ENCODE data around the gene ENTPD8. TPM values are rescaled to one million over a fixed set of nuclear protein-coding genes. Genes with fewer than 3 reads are reported as not detected.
A peak's percentile ranks its signal among the peaks of the same experiment; 100 is the strongest.

The ENTPD8 gene
- total and polyA plus RNA-seq, 2 donors, result 0.14 to 3.8 TPM

DNA sequence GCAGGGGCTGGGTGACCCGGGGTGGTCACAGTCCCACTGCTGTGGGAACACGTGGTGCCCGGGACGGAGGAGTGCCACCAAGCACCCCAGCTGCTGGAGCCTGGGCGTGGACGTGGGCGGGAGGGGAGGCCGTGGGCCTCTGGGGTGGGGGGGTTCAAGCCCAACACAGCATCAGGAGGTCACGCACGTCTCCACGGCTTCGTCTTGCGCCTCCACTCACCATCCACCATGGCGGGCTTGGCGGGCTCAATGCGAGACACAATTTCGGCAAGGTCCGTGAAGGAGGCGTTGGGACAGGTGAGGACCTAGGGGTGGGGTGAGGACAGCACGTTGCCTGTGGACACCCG is 20.1 kb upstream of the ENTPD8 start:
- WGBS, result 84% methylated on average over 21 of the region's 21 CpGs
- Histone ChIP-seq H3K4me3 (ENCODE audit: low read length in 2 of 2) (peak overlapping the region; percentile 57 to 63), H3K4me1 (ENCODE audit: control insufficient read depth in 2 of 2, insufficient read depth in 2 of 2, low read length in 2 of 2) (peaks cover 41 to 61% of the 10 kb centered on the region in 2 donors), H3K27ac (ENCODE audit: low read depth in 1 of 2, low read length in 1 of 2) (peak overlapping the region; percentile 94 to 96), H3K36me3 (ENCODE audit: control insufficient read depth in 2 of 2, insufficient read depth in 2 of 2, low read length in 1 of 2) (peaks cover 8 to 10% of the 10 kb centered on the region in 2 donors), H3K9me3 (ENCODE audit: control insufficient read depth in 2 of 2, insufficient read depth in 1 of 2, low read length in 1 of 2) (peaks cover 0 to 11% of the 10 kb centered on the region in 2 donors), H3K27me3 (ENCODE audit: control insufficient read depth in 2 of 2, insufficient read depth in 1 of 2, low read length in 1 of 2) (peaks cover 0 to 18% of the 10 kb centered on the region in 2 donors)
- DNase-seq (ENCODE audit: low read depth in 6 of 9, low spot score in 9 of 9), result no peak

DNA sequence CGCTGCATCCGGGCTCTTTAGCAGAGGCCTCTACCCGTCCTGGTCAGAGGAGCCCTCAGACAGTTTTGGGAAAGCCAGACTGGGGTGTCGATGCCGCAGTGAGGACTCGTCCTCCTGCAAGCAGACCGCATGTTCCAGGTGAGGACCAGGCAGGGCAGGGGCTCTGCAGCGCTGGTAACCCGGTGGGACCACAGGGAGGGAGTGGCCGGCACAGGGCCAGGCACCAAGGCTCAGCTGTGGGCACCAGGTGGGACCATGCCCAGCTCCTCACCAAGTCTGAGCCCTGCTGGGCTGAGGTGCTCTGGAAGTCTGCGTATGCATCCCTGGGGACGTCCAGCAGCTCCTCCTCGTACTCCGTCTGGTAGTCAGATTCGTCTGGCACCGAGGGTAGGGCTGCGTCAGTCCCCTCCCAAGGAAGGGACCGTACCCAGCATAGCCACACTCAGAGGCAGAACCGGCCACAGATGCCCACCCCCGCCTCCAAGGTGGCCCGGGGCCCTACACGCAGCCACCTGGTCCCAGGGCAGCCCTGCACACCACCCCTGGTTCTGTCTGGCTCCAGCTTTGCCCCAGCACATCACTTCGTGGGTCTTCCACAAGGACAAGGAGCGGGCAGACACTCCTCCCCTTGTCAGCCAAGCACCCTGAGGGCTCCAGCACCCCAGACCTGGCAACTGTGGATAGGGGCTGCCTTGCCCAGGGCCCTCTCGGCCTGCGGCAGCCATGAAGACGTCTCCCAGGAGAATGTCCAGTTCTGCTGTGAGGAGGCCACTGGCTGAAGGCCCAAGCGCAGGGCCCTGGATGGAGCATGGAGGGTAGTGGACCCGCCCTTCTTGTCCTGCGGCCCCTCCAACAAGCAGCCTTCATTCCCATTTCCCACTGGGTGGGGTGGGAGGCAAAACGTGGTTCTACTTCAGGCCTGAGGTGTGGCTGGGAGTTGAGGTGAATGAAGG is 19.5 kb upstream of the ENTPD8 start:
- peak overlapping the region in 1 of 2 donors; percentile 63 for H3K4me3 ChIP-seq (ENCODE audit: low read length in 2 of 2)
- WGBS, result 96% methylated on average over 31 of the region's 31 CpGs
- peaks cover 0 to 15% of the 10 kb centered on the region in 2 donors for H3K27me3 ChIP-seq (ENCODE audit: control insufficient read depth in 2 of 2, insufficient read depth in 1 of 2, low read length in 1 of 2)
- peak overlapping the region; percentile 94 to 96 for H3K27ac ChIP-seq (ENCODE audit: low read depth in 1 of 2, low read length in 1 of 2)
- H3K36me3 ChIP-seq (ENCODE audit: control insufficient read depth in 2 of 2, insufficient read depth in 2 of 2, low read length in 1 of 2), result peaks cover 14 to 15% of the 10 kb centered on the region in 2 donors
- peaks cover 0 to 11% of the 10 kb centered on the region in 2 donors for H3K9me3 ChIP-seq (ENCODE audit: control insufficient read depth in 2 of 2, insufficient read depth in 1 of 2, low read length in 1 of 2)
- peaks cover 41 to 63% of the 10 kb centered on the region in 2 donors for H3K4me1 ChIP-seq (ENCODE audit: control insufficient read depth in 2 of 2, insufficient read depth in 2 of 2, low read length in 2 of 2)
- DNase-seq (ENCODE audit: low read depth in 6 of 9, low spot score in 9 of 9), result no peak

DNA sequence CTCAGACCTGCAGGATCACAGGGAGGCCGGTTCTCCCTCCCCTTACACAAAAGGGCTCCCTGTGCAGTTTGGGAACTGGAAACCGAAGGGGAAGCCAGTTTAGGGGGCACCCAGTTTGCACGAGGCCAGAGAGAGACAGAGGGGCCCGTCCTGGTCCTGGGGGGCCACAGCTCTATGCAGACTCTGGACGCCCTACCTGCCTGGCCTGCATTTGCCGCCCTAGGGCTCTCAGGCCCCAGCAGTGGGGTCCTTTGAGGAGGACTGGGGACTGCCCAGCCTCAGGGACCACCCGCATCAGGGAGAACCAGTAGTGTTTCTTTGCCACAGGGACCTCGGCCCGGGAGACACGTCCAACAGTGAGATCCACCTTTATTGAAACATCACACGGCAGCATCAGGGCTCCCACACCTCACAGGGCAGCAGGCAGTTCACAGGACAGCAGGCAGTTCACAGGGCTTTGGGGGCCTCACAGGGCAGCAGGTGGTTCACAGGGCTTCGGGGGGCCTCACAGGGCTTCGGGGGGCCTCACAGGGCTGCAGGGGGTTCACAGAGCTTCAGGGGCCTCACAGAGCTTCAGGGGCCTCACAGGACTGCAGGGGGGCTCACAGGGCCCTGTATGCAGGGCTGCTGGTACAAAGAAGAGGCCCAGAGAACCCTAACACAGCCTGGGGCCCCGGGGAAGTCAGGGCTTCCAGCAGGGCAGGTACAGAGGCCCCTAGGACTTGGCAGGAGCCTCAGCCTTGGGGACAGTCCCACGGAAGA is 18.6 kb upstream of the ENTPD8 start:
- peaks cover 47 to 68% of the 10 kb centered on the region in 2 donors for H3K4me1 ChIP-seq (ENCODE audit: control insufficient read depth in 2 of 2, insufficient read depth in 2 of 2, low read length in 2 of 2)
- peak overlapping the region; percentile 40 to 80 for H3K4me3 ChIP-seq (ENCODE audit: low read length in 2 of 2)
- DNase-seq (ENCODE audit: low read depth in 6 of 9, low spot score in 9 of 9), result peak in 2 of 9 donors; percentile 18 to 49
- WGBS, result 57% methylated on average over 15 of the region's 15 CpGs
- peaks cover 0 to 12% of the 10 kb centered on the region in 2 donors for H3K27me3 ChIP-seq (ENCODE audit: control insufficient read depth in 2 of 2, insufficient read depth in 1 of 2, low read length in 1 of 2)
- peak overlapping the region; percentile 84 to 91 for H3K27ac ChIP-seq (ENCODE audit: low read depth in 1 of 2, low read length in 1 of 2)
- H3K36me3 ChIP-seq (ENCODE audit: control insufficient read depth in 2 of 2, insufficient read depth in 2 of 2, low read length in 1 of 2), result peaks cover 16 to 17% of the 10 kb centered on the region in 2 donors
- H3K9me3 ChIP-seq (ENCODE audit: control insufficient read depth in 2 of 2, insufficient read depth in 1 of 2, low read length in 1 of 2), result peaks cover 0 to 11% of the 10 kb centered on the region in 2 donors

DNA sequence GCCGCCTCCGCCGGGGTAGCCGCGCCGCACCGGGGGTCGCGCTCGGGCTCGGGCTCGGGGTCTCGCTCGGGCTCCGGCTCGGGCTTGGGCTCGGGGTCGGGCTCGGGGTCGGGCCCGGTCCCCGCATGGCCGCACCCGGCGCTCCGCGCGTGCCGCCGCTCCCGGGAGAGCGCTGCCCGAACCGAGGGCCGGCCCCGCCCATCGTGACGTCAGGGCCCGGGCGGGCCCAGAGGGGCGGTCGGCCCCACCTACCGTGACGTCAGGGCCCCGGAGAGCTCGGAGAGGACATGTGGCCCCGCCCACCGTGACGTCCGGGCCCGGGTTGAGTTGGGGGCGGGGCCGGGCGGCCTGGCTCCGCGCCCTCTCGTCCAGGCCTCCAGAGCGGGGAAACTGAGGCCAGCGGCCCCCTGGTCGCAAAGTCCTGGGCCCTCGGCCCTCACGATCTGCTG is 18.0 kb upstream of the ENTPD8 start, which contains the start of gene NSMF:
Gene NSMF (minus strand): TSS at position 183 of the 449 bp plus-strand sequence. CDS start 232 bp downstream, outside the sequence.
- Histone ChIP-seq H3K9me3 (ENCODE audit: control insufficient read depth in 2 of 2, insufficient read depth in 1 of 2, low read length in 1 of 2) (peaks cover 0 to 11% of the 10 kb centered on the region in 2 donors), H3K4me3 (ENCODE audit: low read length in 2 of 2) (peak within 1 kb of the TSS; percentile 40 to 80), H3K27ac (ENCODE audit: low read depth in 1 of 2, low read length in 1 of 2) (peak within 1 kb of the TSS; percentile 84 to 91), H3K36me3 (ENCODE audit: control insufficient read depth in 2 of 2, insufficient read depth in 2 of 2, low read length in 1 of 2) (peaks cover 16 to 17% of the 10 kb centered on the region in 2 donors), H3K27me3 (ENCODE audit: control insufficient read depth in 2 of 2, insufficient read depth in 1 of 2, low read length in 1 of 2) (peaks cover 0 to 12% of the 10 kb centered on the region in 2 donors), H3K4me1 (ENCODE audit: control insufficient read depth in 2 of 2, insufficient read depth in 2 of 2, low read length in 2 of 2) (peaks cover 52 to 74% of the 10 kb centered on the region in 2 donors)
- peak in 8 of 9 donors; percentile 76 to 94 (median 90) for DNase-seq (ENCODE audit: low read depth in 6 of 9, low spot score in 9 of 9)
- WGBS, result 1% methylated on average over 62 of the region's 62 CpGs

DNA sequence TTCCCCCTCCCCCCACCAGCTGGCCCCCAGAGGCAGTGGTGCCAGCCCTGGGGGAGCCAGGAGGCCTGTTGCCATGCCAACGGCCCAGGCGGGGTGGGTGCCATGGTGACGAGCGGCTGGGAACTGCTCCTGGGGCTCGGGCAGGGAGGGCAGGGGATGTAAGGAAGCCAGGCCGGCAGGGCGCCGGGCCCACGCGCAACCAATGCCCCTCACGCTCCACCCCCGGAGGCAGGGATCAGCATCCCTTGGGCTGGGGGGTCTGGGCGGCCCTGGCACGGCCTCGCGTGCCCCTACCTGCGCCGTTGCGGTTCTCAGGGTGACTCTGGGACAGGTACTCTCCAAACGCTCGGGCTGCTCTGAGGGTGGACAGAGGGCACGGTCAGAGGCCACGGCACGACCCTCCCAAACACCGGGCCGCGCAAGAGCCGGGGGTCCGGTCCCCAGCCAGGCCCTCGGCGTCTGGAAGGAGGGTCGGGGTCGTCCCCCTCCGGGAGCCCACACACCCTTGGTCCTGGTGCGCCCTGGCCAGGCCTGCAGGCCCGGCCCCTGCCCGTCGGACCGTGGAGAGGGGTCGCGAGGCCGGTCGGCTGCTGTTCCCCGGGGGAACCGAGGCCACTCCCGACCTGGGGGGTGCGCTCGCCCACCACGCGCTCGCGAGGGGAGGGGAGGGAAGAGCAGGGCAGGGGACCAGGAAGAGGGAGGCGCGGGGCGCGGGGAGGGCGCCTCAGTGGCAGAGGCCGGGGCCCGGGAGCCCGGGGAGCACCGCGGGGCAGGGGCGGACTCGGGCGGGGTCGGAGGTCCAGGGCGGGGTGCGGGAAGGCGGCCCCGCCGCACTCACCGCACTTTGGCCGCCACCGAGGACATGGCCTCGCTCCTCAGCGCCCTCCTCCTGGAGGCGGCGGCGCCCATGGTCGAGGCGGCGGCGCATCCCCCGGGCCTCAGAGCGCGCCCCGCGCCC is 17.3 kb upstream of the ENTPD8 start:
- H3K4me1 ChIP-seq (ENCODE audit: control insufficient read depth in 2 of 2, insufficient read depth in 2 of 2, low read length in 2 of 2), result peaks cover 53 to 75% of the 10 kb centered on the region in 2 donors
- H3K27ac ChIP-seq (ENCODE audit: low read depth in 1 of 2, low read length in 1 of 2), result peak overlapping the region in 1 of 2 donors; percentile 36
- 24% methylated on average over 88 of the region's 88 CpGs for WGBS
- H3K36me3 ChIP-seq (ENCODE audit: control insufficient read depth in 2 of 2, insufficient read depth in 2 of 2, low read length in 1 of 2), result peaks cover 16 to 17% of the 10 kb centered on the region in 2 donors
- peaks cover 0 to 12% of the 10 kb centered on the region in 2 donors for H3K27me3 ChIP-seq (ENCODE audit: control insufficient read depth in 2 of 2, insufficient read depth in 1 of 2, low read length in 1 of 2)
- peak in 2 of 9 donors; percentile 28 to 52 for DNase-seq (ENCODE audit: low read depth in 6 of 9, low spot score in 9 of 9)
- H3K9me3 ChIP-seq (ENCODE audit: control insufficient read depth in 2 of 2, insufficient read depth in 1 of 2, low read length in 1 of 2), result peaks cover under 1 to 14% of the 10 kb centered on the region in 2 donors
- peak overlapping the region; percentile 34 to 80 for H3K4me3 ChIP-seq (ENCODE audit: low read length in 2 of 2)

DNA sequence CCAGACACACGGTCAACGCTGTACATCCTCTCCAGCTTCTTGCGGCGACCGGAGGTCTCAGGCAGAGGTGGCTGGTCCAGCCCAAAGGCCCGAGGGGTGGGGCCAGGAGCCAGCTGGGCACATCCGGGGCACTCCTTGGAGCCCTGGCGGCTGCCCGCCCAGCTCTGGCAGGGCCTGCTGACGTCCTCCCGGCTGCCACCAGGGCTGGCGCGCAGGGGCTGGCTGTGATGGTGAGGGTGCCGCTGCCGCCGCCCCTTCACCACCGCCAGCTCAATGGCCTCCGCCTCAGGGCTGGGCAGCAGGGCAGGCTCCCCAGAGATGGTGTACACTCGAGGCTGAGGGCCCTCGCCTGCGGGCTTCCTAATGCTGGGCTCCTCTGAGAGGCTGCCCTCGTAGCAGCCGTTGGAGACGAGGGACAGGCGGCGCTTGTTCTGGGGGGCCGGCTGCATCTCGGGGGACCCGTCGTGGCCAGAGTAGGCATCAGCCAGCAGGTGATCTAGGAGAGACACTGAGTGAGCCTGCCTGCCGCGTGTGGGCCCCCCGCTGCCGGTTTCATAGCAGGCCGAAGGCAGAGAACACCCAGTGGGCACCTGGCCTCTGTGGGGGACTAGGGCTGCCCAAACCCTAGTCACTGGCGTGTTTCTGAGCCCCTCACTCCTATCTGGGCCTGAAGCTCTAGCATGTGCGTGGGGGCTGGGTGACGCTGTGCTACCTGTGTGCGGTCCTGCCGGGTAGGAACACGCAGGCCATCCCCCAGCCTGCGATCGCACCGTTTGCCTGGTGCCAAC is 16.4 kb upstream of the ENTPD8 start:
- peak overlapping the region in 1 of 2 donors; percentile 34 for H3K4me3 ChIP-seq (ENCODE audit: low read length in 2 of 2)
- no peak for DNase-seq (ENCODE audit: low read depth in 6 of 9, low spot score in 9 of 9)
- H3K4me1 ChIP-seq (ENCODE audit: control insufficient read depth in 2 of 2, insufficient read depth in 2 of 2, low read length in 2 of 2), result peaks cover 44 to 70% of the 10 kb centered on the region in 2 donors
- no peak overlapping the region for H3K27ac ChIP-seq (ENCODE audit: low read depth in 1 of 2, low read length in 1 of 2)
- peaks cover 16 to 17% of the 10 kb centered on the region in 2 donors for H3K36me3 ChIP-seq (ENCODE audit: control insufficient read depth in 2 of 2, insufficient read depth in 2 of 2, low read length in 1 of 2)
- 95% methylated on average over 44 of the region's 44 CpGs for WGBS
- peaks cover 1 to 22% of the 10 kb centered on the region in 2 donors for H3K9me3 ChIP-seq (ENCODE audit: control insufficient read depth in 2 of 2, insufficient read depth in 1 of 2, low read length in 1 of 2)
- peaks cover 0 to 12% of the 10 kb centered on the region in 2 donors for H3K27me3 ChIP-seq (ENCODE audit: control insufficient read depth in 2 of 2, insufficient read depth in 1 of 2, low read length in 1 of 2)

DNA sequence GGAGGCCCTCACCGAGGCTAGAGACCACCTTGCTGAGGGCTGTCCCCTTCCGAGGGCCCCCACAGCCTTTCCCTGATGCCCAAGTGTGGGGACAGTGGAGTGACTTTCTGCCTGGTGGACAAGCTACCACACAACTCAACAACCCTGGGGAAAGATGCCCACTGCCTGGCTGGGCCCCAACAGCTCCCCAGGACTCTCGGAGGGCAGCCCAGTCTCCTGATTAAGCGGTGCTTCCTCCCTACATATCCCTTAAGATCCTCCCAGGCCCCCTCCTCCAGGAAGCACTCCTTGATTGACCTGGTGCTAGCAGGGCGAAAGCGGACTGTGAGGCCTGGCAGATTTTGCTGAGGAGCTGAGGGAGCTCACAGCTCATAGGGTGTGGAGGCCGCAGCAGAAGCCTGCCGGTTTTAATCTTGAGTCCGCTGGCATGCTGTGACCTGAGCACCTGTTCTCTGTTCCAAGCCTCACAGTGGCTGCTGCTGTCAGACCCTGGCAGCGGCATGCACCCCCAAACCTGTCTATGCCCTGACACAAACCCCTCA is 15.8 kb upstream of the ENTPD8 start:
- Histone ChIP-seq H3K36me3 (ENCODE audit: control insufficient read depth in 2 of 2, insufficient read depth in 2 of 2, low read length in 1 of 2) (peaks cover 16 to 17% of the 10 kb centered on the region in 2 donors), H3K9me3 (ENCODE audit: control insufficient read depth in 2 of 2, insufficient read depth in 1 of 2, low read length in 1 of 2) (peaks cover 1 to 24% of the 10 kb centered on the region in 2 donors), H3K4me1 (ENCODE audit: control insufficient read depth in 2 of 2, insufficient read depth in 2 of 2, low read length in 2 of 2) (peaks cover 40 to 67% of the 10 kb centered on the region in 2 donors), H3K27me3 (ENCODE audit: control insufficient read depth in 2 of 2, insufficient read depth in 1 of 2, low read length in 1 of 2) (peaks cover 0 to 12% of the 10 kb centered on the region in 2 donors), H3K27ac (ENCODE audit: low read depth in 1 of 2, low read length in 1 of 2) (no peak overlapping the region), H3K4me3 (ENCODE audit: low read length in 2 of 2) (no peak overlapping the region)
- 97% methylated on average over 10 of the region's 10 CpGs for WGBS
- no peak for DNase-seq (ENCODE audit: low read depth in 6 of 9, low spot score in 9 of 9)
